Hematopoietic multipotent progenitor cell treated with erythropoietin and hydrocortisone succinate and interleukin-3 and kit ligand, for 6 days (in vitro differentiated cells): Measurements from ENCODE around the gene FAM110D.
A peak's percentile ranks its signal among the peaks of the same experiment; 100 is the strongest.

Experiments
- DNase-seq: peaks from one replicate; pipeline ENCODE4 v3.0.0-alpha.2; 2015

FAM110D gene

DNA sequence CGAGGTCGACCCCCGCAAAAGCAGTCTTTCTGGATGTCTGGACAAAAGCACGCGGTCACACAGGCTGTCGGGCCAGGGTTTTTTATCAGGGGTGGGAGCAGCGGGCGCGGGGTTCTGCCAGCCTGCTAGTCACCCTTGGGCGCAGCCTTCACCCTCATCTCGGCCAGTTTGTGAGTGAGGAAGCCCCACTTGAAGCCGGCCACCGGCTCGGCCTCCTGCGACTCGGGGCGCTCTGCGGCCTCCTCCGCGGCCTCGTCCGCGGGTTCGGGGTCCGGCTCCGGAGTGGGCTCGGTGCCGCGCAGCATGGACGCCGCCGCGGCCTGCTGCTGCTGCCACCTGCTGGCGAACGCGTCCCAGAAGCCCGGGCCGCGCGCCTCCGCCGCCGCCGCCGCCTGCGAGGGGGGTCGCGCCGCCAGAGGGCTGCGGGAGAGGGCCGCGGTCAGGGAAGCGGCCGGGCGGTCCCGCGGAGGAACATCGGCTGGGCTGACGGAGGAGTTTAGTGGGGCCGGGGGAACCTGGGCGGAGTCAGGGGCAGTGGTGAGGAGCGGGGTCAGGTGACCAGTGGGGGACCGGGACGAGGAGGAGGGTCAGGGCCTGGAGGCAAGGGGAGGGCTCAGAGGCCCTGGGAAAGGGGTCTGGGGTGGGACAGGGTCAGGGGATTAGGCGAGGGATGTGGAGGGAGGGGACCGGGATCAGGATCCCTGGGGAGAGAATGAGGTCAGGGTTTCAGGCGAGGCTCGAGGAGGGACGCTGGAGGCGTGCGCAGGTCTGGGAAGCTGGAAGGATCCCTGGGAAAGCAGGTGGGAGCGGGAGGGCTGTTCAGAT is 5.4 kb downstream of the FAM110D start:
- peak; percentile 55 for DNase-seq

DNA sequence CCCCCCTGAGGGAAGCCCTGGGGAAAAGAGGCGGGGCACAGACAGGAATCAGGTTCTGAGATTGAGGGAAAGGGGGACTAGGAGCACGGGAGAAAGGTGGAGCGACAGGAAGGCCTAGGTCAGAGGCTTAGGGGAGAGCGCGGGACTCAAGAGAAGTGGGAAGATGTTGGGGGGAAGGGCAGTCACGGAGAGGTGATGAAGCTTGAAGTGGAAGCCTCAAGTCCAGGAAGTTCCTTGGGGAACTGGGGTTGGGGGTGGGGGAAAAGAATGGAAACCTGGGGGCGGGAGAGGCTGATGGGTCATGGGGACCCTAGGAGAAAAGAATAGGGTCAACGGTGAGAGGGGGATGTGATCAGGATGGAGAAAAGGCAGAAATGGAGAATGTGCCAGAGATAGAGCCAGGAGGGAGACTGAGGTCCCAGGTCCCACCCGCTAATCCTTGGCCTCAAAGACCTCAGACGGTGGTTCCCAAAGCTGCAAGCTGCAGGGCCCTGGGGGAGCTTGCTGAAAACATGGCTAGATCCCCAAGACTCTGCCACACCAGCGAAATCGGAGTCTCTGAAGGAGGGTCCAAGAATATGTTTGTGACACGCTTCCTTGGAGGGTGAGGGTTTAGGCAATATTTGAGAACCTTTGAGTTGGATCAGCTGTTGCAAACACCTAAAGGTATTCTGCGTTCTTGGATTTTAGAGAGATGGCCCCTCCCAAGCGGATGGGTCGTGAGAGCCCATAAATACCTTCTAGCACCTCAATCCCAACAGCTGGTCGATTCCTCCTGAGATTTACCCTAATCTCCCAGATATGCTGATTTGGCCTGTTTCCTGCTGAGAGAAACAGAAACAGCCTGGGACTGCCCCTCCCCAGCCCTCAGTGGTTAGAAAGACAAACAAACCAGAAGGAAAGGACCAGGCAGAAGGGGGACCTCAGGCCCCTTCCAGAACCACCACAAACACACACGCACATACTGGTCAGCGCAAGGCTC is 6.3 kb downstream of the FAM110D start:
- DNase-seq: no peak

DNA sequence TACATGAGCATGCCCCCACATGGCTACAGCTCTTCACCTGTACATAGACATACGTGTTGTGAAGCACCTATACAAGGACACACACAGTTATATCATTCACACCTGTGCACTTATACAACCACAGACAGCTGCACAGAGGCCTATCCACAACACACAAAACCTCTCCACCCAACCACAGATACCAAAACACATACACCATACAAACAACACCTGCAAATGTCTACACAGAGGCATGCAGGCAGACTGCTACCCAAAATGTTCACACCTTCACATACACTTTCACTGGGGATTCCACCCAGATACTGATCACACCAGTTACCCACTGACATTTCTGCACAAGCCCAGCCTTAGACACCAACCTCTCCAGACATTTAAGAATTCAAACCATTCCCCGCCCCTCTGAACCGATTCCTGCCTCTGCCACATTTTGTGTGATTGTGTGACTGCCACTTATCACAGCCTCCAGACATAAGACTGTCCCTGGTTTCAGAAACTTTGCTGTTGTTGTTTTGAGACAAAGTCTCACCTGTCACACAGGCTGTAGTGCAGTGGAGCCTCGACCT is 7.9 kb downstream of the FAM110D start:
- no peak for DNase-seq

DNA sequence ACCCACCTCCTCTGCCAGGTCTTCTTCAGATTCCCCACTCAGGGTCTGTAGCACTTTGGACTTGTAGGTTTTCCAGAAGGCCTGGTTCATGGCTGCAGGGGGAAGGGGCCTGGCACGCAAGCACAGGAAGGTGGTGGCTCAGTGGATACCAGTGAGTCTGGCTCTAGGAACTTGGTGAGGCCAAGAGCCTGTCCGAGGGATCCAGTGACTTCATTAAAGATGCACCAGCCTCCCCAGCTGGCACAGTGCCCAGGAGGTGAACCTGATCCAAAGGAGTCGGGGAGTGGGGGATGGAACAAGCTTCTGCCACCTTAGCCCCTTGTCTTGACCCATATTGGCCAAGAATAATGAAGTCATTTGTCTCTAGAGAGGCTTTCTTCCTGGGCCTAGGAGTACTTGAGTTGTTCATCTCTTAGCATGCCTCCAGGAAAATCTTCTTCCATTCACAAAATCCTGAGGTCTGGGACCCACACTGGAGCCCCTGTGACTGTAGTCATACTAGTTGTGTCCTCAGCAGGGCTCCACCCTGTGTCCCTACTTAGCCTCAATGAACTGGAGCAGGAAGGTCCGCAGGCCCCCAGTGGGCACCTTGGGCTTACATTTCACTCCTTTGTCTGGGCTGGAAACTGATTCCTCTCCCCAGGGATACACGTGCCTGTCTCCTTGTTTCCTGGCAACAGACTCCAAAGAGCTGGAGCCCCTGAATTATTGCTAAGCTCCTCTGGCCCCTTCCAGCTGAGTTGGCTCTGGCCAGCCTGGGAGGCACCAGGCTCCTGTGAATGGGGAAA is 9.7 kb downstream of the FAM110D start, which contains the start of gene C1orf232:
TSS of gene C1orf232 (minus strand) at position 554 of the 788 bp plus-strand sequence. CDS start at position 90, 464 bp downstream.
- no peak for DNase-seq

DNA sequence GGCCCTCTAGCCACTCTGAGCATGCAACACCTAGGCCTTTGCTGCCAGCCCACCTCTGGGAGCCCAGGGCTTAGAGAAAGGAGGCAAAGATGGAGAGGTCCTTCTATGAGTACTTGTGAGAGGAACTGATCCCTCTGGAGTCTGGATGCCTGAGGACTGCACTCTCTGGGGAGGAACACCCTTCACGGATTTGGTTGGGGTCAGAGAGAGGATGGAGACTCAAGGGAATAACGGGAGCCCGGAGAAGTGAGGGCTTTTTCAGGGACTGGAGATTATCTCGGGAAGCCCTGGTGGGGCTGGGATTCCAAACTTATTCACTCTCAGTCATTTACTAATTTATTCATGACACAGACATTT is 10.3 kb downstream of the FAM110D start:
- DNase-seq: no peak

DNA sequence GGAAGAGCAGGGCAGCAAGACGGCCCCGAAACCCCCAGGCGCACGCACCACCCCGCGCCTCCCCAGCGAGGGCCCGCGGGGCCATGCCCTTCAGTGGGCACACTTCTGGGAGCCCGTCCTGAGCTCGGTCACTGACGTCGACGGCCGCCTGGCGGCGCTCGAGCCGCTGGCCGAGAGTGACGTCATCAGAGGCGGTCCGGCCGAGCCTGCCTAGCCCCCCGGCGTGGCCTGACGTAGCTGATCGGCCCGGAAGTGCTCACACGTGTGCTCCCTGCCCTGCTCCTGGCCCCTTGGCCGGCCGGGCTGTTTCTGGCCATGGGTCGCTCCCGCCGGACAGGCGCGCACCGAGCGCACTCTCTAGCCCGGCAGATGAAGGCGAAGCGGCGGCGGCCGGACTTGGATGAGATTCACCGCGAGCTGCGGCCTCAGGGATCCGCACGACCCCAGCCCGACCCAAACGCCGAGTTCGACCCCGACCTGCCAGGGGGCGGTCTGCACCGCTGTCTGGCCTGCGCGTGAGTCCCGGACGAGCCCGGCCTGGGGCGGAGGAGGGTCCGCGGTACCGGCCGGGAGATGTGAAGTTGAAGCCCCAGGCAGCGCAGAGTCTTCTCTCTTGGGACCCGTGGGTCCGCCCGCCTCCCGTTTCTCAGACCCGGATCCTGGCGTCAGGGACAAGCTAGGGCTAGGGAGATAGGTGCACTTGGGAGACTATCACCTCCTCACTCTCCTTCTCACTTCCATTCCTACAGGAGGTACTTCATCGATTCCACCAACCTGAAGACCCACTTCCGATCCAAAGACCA is 11.0 kb downstream of the FAM110D start, which contains the start of gene ZNF593:
TSS of gene ZNF593 (plus strand) at position 240 of the 803 bp plus-strand sequence. CDS start at position 316, 76 bp downstream.
- peak; percentile 95 for DNase-seq

DNA sequence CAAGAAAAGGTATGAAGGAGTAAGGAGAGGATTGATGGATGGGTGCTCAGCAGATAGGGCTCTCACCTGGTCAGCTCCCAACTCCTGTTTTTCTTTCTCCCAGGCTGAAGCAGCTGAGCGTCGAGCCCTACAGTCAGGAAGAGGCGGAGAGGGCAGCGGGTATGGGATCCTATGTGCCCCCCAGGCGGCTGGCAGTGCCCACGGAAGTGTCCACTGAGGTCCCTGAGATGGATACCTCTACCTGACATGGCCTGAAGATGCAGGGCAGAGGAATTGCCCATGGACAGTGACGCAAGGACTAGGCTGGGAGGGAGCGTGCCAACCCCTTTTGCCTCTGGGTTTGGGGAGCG is 11.6 kb downstream of the FAM110D start:
- DNase-seq: no peak

DNA sequence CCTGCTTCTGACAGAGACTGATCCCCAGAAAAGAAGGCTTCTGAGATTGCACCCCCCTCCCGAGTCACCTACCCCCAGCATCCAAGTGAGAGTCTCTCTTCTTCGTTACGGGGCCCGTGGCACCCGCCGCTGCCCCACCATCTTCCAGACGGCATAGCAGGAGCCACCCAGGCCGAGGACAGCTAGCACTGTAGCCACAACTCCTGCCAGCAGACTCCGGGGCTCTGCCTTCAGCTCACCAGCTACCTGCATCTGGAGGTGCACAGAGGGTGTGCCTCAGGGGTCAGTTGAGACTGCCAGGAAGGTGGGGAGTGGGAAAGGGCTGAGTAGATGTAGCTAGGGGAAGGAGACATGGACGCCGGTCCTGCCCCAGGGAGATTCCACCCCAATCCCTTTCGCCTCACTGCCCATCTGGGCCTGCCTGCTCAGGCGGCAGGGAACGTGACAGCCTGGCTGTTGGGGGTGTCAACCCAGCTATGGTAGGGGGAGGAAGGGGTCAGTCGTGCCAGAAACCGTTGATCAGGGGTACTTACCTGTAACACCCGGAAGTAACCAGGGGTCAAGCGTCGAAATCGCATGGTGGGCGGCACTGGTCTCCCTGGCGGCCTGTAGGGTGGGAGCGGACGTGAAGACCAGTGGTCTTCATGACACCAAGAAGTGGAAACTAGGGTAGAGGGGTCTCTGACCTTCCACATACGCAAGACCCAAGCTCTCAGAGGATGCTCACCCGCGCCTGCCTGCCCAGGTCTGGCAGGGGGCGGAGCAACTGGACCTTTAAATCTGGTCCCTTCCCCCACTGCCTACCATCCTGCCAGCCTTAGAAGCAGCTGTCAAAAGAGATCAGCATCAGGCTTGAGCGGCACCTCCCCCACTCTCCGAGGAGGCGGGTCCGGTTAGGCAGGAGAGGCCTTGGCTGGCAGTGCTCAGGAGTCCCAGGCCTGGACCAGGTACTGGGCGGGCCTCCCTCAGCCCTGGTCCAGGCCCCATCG is 12.5 kb downstream of the FAM110D start, which contains the start of gene ZNF593OS:
TSS of gene ZNF593OS (minus strand) at position 749 of the 989 bp plus-strand sequence. CDS start at position 578, 171 bp downstream.
- no peak for DNase-seq

DNA sequence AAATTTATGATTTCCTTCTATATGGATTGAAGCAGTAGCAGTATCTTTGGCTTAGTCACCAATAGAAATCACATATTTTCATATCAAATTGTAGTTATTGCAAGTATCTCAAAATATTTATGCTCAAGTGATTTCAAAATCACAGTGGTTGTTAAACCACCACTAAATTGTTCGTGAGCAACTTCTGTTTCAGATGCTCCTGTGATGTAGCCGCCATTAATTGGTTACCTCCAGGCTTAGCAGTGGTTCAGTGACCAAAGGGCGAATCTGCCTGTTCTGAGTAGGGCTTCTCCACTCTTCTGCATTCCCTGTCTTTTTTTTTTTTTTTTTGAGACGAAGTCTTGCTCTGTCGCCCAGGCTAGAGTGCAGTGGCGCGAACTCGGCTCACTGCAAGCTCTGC is 16.5 kb downstream of the FAM110D start:
- DNase-seq: no peak

DNA sequence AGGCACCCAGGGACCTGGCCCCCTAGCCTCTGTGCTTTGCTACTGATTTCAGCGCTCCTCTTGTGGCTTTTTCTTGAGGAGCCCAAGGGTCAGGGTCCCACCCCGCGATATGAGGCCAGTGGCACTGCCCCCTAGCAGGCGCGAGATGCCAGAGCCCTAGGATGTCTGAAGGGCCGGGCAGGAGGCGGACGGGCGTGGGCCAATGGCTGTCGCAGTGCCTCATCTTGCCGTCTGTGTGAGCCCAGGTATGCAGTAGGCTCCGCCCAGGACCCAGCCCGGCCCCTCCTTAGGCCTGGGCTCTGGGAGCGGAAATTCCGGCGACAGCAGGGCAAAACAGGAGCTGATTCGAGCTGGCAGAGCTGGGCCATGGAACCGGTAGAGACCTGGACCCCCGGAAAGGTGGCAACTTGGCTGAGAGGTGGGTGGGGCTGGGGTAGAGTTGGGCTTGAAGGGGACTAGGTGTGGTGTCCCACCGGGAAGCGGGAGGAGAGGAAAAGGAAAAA is 18.4 kb downstream of the FAM110D start, which contains the start of gene CNKSR1:
TSS of gene CNKSR1 (plus strand) at position 310 of the 503 bp plus-strand sequence. CDS start at position 367, 57 bp downstream.
- no peak for DNase-seq

DNA sequence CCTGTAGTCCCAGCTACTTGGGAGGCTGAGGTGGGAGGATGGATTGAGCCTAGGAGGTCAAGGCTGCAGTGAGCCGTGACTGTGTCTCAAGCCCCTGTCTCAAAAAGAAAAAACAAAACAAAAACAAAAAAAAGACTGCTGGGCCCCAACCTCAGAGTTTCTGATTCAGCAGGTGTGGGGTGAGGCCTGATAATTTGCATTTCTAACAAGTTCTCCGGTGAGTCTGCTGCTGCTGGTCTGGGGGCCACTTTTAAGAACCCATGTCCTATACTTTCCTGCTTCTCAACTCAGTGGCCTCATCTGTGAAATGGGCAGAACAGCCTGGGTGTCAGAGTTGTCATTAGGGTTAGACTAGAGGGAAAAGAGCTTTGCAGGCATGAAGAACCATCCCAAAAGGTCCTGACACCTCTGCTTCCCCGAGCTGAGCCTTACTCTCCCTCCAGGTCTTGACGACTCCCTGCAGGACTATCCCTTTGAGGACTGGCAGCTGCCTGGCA is 21.2 kb downstream of the FAM110D start:
- no peak for DNase-seq

DNA sequence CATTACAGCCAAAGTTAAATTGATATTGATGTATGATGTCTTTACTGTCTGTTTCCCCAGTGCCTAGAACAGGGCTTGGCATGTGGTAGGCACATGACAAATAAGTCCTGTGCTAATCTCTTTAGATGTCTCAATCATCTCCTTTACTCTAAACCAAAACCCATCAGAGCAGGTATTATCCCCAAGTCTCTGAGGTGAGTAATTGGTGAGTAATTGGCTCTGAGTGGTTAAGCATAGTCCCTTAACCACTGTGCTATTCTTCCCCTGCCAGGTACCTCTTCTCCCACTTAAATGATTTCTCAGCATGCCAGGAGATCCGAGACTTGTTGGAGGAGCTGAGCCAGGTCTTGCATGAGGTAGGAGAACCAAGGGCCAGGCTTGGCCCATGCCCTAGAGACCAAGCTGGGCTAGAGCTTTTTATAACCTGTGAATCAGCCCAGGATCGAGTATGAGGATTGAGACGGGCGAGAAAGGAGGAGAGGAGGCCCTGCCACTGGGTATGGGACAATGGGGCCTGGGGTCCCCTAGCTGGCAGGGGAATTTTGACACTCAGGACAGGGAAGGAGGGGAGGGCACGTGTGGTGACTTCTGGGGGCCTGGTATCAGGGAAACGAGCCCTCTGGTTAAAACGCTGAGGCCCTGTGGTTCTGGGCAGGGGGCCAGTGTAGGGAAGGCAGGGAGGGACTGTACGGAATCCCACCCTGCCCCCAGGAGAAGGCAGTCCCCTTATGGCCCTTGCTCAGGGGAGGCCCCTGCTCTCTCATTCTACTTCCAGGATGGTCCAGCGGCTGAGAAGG is 22.9 kb downstream of the FAM110D start:
- no peak for DNase-seq

DNA sequence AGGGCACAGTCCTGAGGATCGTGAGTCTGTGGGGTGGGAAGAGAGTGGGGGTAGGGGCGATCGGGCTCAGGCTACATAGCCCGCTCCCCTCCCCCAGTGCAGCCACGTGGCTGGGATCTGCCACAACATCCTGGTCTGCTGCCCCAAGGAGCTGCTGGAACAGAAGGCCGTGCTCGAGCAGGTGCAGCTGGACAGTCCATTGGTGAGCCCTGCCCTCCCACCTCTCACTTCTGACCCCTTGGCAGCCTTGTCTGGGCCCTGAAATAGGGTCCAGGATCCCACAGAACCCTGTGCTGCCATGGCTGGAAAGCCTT is 23.5 kb downstream of the FAM110D start:
- no peak for DNase-seq

DNA sequence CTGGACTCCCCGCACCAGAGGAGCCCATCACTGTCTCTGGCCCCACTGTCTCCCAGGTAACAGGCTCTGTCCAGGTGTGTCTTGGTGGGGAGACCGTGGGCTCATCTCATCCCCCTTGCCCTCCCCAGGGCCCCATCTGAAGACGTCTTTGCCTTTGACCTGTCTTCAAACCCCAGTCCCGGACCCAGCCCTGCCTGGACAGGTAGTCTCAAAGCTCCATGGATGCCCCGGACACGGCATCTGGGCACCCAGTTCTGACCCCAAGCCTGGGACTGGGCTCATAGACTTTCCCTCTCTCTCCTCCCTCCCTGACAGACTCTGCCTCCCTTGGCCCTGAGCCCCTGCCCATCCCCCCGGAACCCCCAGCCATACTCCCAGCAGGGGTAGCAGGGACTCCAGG is 25.2 kb downstream of the FAM110D start:
- DNase-seq: no peak

DNA sequence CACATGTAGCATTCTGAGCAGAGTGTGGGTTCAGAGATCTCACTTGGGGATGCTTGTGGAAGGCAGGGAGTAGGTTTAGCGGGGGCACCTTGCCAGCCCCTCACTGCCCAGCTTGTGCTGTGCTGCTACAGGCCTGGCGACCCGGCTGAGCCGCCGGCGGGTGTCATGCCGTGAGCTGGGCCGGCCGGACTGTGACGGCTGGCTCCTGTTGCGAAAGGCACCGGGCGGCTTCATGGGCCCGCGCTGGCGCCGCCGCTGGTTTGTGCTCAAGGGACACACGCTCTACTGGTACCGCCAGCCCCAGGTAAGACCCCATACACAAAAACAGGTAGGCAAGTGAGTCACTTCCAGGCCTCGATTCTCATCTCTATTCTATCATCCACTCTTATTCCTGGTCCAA is 26.0 kb downstream of the FAM110D start:
- no peak for DNase-seq

DNA sequence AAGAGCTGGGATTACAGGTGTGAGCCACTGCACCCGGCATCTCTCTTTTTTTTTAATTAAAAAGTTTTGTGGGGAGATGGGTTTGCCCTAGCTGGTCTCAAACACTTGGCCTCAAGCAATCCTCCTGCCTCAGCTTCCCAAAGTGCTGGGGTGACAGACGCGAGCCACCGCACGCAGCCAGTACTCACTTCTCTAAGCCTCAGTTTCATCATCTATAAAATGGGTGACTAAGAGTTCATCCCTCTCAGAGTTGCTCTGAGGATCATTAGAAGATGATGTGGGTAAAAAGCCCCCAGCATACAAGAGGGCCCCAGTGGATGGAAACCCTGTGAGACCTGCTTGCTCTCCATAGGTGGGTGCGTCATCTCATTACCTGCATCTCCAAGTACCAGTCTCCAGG is 29.0 kb downstream of the FAM110D start:
- DNase-seq: no peak

DNA sequence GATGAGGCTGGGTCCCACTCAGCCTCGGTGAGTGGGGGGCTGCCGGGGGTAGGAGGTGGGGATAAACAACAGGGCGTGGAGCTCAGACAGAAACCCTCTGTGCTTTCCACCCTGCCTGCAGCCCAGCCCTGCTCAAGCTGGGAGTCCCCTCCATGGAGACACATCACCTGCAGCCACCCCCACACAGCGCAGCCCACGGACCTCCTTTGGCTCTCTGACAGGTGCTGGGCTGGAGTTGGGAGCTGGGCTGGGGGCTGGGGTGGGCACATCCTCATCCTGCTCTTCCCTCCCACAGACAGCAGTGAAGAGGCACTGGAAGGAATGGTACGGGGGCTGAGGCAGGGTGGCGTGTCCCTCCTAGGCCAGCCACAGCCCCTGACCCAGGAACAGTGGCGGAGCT is 29.6 kb downstream of the FAM110D start:
- no peak for DNase-seq

DNA sequence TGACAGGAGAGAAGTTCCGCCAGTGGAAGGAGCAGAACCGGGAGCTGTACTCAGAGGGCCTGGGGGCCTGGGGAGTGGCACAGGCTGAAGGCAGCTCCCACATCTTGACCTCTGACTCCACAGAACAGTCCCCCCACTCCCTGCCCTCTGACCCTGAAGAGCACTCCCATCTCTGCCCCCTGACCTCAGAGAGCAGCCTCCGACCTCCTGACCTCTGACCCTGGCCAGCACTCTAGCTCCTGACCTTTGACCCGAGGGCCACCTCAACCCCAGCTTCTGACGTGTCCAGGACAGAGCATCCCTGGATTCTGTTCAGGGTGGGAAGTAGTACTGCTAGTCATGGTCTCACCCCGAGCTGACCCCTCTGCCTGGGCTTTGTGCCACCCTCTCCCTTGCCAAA is 30.5 kb downstream of the FAM110D start:
- no peak for DNase-seq

DNA sequence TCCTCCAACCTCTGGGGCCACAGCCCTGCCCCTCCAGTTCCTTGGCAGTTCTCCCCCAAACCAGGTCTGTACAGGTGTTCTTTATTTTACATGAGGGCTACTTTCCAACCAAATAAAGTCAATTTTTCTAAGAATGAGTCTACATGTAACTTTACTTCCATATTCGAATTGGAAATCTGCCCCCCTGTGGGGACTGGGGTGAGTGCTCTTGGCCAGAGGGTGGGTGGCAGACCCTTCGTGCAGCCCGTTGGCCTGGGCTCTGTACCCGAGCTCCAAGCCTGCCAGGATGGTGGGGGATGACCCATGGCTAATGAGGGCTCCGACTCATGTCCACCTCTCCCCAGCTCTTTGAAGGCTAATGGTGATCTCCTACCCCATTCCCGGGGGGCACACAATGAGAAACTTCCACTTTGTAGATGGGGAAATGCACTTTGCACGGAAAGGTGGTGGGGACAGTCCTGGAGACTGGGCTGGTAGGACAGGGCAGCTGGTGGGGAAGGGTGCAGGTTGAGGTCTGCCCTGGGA is 30.9 kb downstream of the FAM110D start:
- no peak for DNase-seq
